AG09309 (cell line): ENCODE data around the gene WBP1.
"Not testable (repeated sequence)": the region's sequence is repeated elsewhere in the genome, so short reads cannot be mapped to it uniquely, and the experiment has no call there.

ENCODE experiments used
- DNase-seq: peaks from one replicate; pipeline ENCODE4 v3.0.0-alpha.2; 2010; ENCODE audit warnings: low read depth
- H3K4me3 ChIP-seq: 2 replicates; pipeline ENCODE4 v1.5.1; 2011; ENCODE audit warnings: mild to moderate bottlenecking, low read depth, low read length, moderate library complexity; ENCODE audit not compliant: control insufficient read depth
- TF ChIP-seq, protein P1 (sequence below): IDR thresholded peaks from 2 replicates; pipeline ENCODE4 v1.5.1; 2011; ENCODE audit warnings: mild to moderate bottlenecking, low read depth, low read length, inconsistent platforms; ENCODE audit not compliant: insufficient read depth, control insufficient read depth; ENCODE audit errors: missing control alignments

The WBP1 gene

DNA sequence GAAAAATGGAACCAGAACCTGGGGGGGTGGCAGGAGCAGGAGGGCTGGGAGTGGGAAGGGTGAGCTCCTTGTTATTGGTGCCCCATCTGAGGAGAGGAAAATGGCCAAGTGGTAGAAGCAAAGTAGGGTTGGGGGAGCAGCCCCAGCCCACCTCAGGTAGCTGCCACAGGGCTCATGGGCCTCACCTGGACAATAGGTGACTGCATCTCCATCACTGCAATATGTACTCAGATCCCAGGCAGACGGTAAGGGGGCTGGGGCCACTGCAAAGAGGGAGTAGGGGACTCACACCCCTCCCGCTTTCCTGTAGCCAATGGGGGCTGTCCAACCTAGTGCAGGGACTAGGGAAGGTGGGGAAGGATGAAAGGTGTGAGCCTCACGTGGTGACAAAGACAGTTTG, 41.0 kb upstream of the WBP1 start:
- H3K4me3 ChIP-seq: no peak overlapping the region
- TF ChIP-seq, protein P1, sequence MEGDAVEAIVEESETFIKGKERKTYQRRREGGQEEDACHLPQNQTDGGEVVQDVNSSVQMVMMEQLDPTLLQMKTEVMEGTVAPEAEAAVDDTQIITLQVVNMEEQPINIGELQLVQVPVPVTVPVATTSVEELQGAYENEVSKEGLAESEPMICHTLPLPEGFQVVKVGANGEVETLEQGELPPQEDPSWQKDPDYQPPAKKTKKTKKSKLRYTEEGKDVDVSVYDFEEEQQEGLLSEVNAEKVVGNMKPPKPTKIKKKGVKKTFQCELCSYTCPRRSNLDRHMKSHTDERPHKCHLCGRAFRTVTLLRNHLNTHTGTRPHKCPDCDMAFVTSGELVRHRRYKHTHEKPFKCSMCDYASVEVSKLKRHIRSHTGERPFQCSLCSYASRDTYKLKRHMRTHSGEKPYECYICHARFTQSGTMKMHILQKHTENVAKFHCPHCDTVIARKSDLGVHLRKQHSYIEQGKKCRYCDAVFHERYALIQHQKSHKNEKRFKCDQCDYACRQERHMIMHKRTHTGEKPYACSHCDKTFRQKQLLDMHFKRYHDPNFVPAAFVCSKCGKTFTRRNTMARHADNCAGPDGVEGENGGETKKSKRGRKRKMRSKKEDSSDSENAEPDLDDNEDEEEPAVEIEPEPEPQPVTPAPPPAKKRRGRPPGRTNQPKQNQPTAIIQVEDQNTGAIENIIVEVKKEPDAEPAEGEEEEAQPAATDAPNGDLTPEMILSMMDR: no peak
- no peak for DNase-seq

DNA sequence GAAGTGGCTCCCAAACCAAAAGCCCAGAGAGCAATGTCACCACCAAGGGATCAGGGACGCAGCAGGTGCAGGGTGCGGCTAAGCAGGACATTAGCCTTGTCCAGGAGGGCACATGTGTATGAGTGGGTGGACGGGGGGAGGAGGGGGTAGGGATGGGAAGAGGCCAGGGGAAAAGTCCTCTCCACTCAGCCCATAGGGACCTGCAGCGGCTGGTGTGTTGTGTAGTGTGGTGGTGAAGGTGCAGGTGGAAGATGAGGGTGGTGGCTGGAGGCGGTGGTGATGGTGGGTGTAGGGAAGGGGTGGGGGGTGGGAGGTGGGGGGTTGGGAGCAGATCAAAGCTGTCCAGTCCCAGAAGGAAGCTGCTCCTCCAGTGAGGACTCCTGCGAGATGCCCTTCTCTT, 40.5 kb upstream of the WBP1 start:
- TF ChIP-seq, protein P1: no peak
- DNase-seq: no peak
- no peak overlapping the region for H3K4me3 ChIP-seq

DNA sequence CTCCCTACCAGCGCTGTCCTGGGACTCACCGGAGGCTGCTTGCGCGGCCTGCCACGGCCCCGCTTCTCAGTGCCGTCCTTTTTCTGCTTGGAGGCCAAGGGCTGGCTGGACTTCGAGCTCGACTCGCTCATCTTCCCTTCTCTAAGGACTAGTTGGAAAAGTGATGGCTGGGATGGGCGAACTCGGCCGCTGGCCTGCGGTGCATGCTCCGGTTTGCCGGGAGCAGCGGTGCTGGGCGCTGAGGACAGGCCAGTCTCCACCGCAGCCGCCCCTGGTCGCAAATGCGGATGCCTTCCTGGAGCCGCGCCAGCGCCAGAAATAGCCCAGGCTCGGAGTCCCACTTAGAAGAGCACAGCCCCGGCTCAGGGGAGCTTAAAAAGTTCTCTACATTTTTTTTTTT, 39.9 kb upstream of the WBP1 start:
- no peak overlapping the region for H3K4me3 ChIP-seq
- no peak for DNase-seq
- TF ChIP-seq, protein P1: no peak

DNA sequence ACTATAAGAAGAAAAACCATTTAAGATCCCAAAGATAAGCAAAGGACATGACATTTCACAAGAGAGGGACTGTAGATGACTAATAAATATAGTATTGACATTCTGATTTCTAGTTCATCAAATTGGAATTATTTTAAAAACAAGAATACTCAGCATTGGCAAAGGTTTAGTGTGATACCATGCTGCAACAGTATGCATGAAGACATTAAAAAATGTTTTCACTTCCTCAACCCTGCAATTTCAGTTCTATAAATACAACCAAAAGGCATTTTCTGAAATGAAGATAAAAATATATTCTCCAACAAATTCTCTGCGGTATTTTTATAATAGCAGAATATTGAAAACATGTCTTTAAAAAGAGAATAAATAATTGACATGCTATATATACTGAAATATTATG, 38.9 kb upstream of the WBP1 start:
- TF ChIP-seq, protein P1: no peak
- no peak for DNase-seq
- H3K4me3 ChIP-seq: no peak overlapping the region

DNA sequence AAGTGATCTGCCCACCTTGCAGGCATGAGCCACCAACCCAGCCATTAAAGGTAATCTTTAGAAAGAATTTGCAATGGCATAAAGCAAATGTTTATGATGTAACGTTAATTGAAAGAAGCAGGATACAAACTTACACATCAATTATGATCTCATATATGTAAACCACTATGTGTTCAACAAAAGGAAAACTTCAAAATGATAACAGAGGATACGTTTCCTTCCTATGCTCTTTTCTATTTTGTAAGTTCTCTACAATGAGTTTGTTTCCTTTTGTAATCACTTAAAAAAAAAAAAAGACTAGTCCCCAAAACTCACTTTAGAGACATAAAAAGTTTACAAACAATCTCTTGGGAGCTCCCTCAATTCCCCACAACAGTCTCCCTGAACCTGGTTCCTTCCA, 38.2 kb upstream of the WBP1 start:
- TF ChIP-seq, protein P1: no peak
- DNase-seq: no peak

DNA sequence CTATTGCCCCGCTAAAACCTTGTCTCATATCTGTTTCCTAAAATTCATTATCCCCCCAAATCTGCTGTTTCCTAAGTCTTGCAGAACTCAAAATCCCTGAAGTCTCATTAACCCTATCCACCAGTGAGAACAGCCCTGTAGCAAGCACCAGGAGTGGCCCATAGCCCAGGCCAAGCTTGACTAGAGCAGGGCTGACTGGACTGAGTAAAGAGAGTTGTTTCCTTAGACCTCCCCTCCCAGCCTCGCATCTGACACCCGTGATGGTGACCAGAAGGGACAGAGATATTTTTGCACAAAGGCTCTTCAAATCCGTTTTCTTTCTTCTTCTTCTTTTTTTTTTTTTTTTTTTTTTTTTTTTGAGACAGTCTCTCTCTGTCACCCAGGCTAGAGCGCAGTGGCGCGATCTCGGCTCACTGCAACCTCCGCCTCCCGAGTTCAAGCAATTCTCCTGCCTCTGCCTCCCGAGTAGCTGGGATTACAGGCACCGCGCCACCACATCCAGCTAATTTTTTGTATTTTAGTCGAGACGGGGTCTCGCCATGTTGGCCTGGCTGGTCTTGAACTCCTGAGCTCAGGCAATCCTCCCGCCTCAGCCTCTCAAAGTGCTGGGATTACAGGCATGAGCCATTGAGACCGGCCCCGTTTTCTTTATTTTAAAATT, 37.7 kb upstream of the WBP1 start:
- not testable (repeated sequence) for DNase-seq, H3K4me3 ChIP-seq

More for the DNA sequence above, 38.2 kb upstream of the WBP1 start:
- no peak overlapping the region for H3K4me3 ChIP-seq

DNA sequence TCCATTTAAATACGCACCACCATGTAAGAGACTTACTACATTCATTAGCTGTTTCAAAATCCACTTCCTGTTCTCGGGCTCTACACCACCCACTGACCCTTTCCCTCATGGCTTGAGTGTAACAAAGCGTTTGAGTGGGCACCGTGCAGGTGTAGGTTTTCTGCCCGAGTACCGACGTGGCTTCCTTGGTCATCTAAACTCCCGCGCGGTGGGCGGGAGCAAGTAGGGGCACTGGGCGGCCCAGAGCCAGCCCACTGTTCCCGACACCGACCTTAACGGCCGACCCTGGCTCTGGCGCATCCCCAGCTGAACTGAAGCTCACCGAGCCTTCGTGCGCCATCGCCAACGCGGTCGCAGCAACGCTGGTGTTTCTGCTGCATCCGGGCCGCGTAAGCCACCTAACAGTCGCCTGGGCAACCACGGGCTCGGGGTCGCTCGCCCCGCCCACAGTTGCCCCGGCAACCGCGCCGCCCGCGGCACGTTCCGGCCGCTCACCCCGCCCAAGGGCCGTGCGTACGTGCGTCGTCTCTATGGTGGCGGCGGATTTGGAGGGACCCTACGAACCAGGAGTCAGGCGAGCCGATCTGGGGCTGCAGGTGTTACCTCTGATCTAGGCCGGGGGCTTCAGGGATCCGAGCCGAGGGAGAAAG, 36.9 kb upstream of the WBP1 start, which contains the start of the genes C2orf81 and WDR54:
C2orf81 (minus strand) TSS at position 399 of the 650 bp plus-strand sequence; CDS start at position 340, 59 bp downstream.
WDR54 (plus strand) TSS at position 510 of the 650 bp plus-strand sequence. CDS start 424 bp downstream, outside the sequence.
- DNase-seq: peak; percentile 24
- H3K4me3 ChIP-seq: peak within 1 kb of the TSS; percentile 90
- TF ChIP-seq, protein P1: no peak
